Fibroblast of pulmonary artery (primary cell): ENCODE data around the gene HIPK3.

ENCODE experiments used
- DNase-seq: peaks from one replicate; pipeline ENCODE4 v3.0.0-alpha.2; 2010; ENCODE audit warnings: low read depth
- H3K4me3 ChIP-seq: replicated peaks from 2 replicates; pipeline ENCODE4 v1.5.1; 2011; ENCODE audit warnings: low read depth, mild to moderate bottlenecking, control low read depth, low read length, moderate library complexity
- CTCF ChIP-seq: IDR thresholded peaks from 2 replicates; pipeline ENCODE4 v1.5.1; 2011; ENCODE audit warnings: mild to moderate bottlenecking, control low read depth, low read length, inconsistent platforms; ENCODE audit errors: missing control alignments

Gene HIPK3

GRCh38 chr11:33262011-33262645 lies 4.9 kb downstream of the HIPK3 start:
- DNase-seq: peak; percentile 27
- no peak for TF ChIP-seq CTCF
- H3K4me3 ChIP-seq: no peak overlapping the region

GRCh38 chr11:33263549-33263948 lies 6.4 kb downstream of the HIPK3 start:
- no peak for DNase-seq
- no peak for TF ChIP-seq CTCF
- H3K4me3 ChIP-seq: no peak overlapping the region

- no peak for DNase-seq
- no peak overlapping the region for H3K4me3 ChIP-seq
- no peak for TF ChIP-seq CTCF
Observed at GRCh38 chr11:33264926-33265325, 7.7 kb downstream of the HIPK3 start.

GRCh38 chr11:33266393-33267215 lies 9.4 kb downstream of the HIPK3 start:
- peak; percentile 93 for DNase-seq
- H3K4me3 ChIP-seq: no peak overlapping the region
- TF ChIP-seq CTCF: no peak

GRCh38 chr11:33268945-33269540 lies 11.9 kb downstream of the HIPK3 start:
- no peak for TF ChIP-seq CTCF
- DNase-seq: peak; percentile 56
- H3K4me3 ChIP-seq: no peak overlapping the region

GRCh38 chr11:33269822-33270221 lies 12.6 kb downstream of the HIPK3 start:
- H3K4me3 ChIP-seq: no peak overlapping the region
- no peak for TF ChIP-seq CTCF
- DNase-seq: no peak
